HepG2 (cell line): ENCODE data around the gene CHKA. TPM values are rescaled to one million over a fixed set of nuclear protein-coding genes. Genes with fewer than 3 reads are reported as not detected.

Experiments used
- ATAC-seq: fragments of 200-7000 bp; cut with Tn5 transposase; 3 replicates; pipeline ENCODE4 v1.9.1; 2020; ENCODE audit warnings: mild to moderate bottlenecking, moderate library complexity
- BruUV-seq: library from RNA; stranded (reverse); fragments of 400-500 nt; replicated peaks from 2 replicates; lab custom pipeline; 2021; lab: Mats Ljungman, UMichigan
- CTCF ChIA-PET: fragments of 300-600 bp; formaldehyde crosslinking; extraction: SDS; loops from one replicate; lab custom pipeline; 2021; ENCODE audit warnings: low total read pairs, inconsistent platforms, low intra/inter-chr PET ratio; lab: Yijun Ruan, JAX
- POLR2A ChIA-PET: fragments of 350-600 bp; sonication (Branson Sonifier 250); formaldehyde crosslinking; loops from one replicate; lab custom pipeline; 2020; ENCODE audit warnings: antibody characterized with exemption, inconsistent platforms; lab: Yijun Ruan, JAX
- DNase-seq: peaks from one replicate; pipeline ENCODE4 v3.0.0-alpha.2; 2015; ENCODE audit warnings: low spot score
- FAIRE-seq: peaks from 3 replicates; lab custom pipeline; 2011; peaks lifted over from hg19 to GRCh38; lab: Jason Lieb, UNC
- H2AFZ ChIP-seq: one replicate; pipeline ENCODE4 v1.6.1; 2011; ENCODE audit warnings: low read length, inconsistent platforms
- H3K27ac ChIP-seq: fragments of 300-600 bp; 3 replicates; pipeline ENCODE4 v1.8.0; 2011; ENCODE audit warnings: mixed run types, mild to moderate bottlenecking, mixed read lengths, low read length, inconsistent platforms; ENCODE audit not compliant: insufficient read depth; ENCODE audit errors: extremely low read length
- H3K27me3 ChIP-seq, 2 experiments: fragments of 200-600 bp in 1 of 2; 2 replicates in 1 of 2; 3 replicates in 1 of 2; pipeline versions ENCODE4 v1.6.0 to v1.8.0; 2011; ENCODE audit warnings: low read length in 2 of 2, mild to moderate bottlenecking in 2 of 2, moderate library complexity in 2 of 2, inconsistent platforms in 1 of 2; ENCODE audit not compliant: insufficient read depth in 2 of 2, control insufficient read depth in 1 of 2
- H3K36me3 ChIP-seq, 2 experiments: fragments of 200-600 bp in 1 of 2; replicated peaks in 1 of 2; 2 replicates in 1 of 2; 3 replicates in 1 of 2; pipeline versions ENCODE4 v1.5.1 to v1.8.0; 2011; ENCODE audit warnings: low read length in 2 of 2, inconsistent platforms in 1 of 2; ENCODE audit not compliant: insufficient read depth in 2 of 2, control insufficient read depth in 1 of 2
- H3K4me1 ChIP-seq: 2 replicates; pipeline ENCODE4 v1.5.1; 2012; ENCODE audit warnings: low read length, inconsistent platforms; ENCODE audit not compliant: insufficient read depth
- H3K4me2 ChIP-seq: 2 replicates; pipeline ENCODE4 v1.6.0; 2011; ENCODE audit warnings: low read depth, low read length, inconsistent platforms
- H3K4me3 ChIP-seq, 3 experiments: fragments of 200-600 bp in 1 of 3; sonication (generic), shearing (Covaris generic) in 1 of 3; replicated peaks in 1 of 3; 2 replicates each; pipeline ENCODE4 v1.5.1; 2011 to 2016; ENCODE audit warnings: low read length in 3 of 3, inconsistent platforms in 2 of 3, low read depth in 2 of 3, mild to moderate bottlenecking in 2 of 3, control low read depth in 1 of 3, mixed read lengths in 1 of 3; ENCODE audit not compliant: insufficient read depth in 1 of 3
- H3K79me2 ChIP-seq: one replicate; pipeline ENCODE4 v1.6.1; 2011; ENCODE audit warnings: low read length, inconsistent platforms; ENCODE audit not compliant: insufficient read depth
- H3K9ac ChIP-seq: 2 replicates; pipeline ENCODE4 v1.6.0; 2011; ENCODE audit warnings: mild to moderate bottlenecking, low read depth, low read length, inconsistent platforms; ENCODE audit not compliant: insufficient read depth
- H3K9me3 ChIP-seq: 2 replicates; pipeline ENCODE4 v1.5.1; 2012; ENCODE audit warnings: mild to moderate bottlenecking, low read length
- H4K20me1 ChIP-seq: 2 replicates; pipeline ENCODE4 v1.6.0; 2011; ENCODE audit warnings: inconsistent platforms, mild to moderate bottlenecking, low read length, moderate library complexity; ENCODE audit not compliant: insufficient read depth
- BORCS8-MEF2B ChIP-seq: sonication (generic); formaldehyde crosslinking; IDR thresholded peaks from 2 replicates; pipeline ENCODE4 v1.8.0; 2022; ENCODE audit warnings: mild to moderate bottlenecking, missing genetic modification reagents
- HCFC1 ChIP-seq: fragments of 150-350 bp; IDR thresholded peaks from 2 replicates; pipeline ENCODE4 v1.6.1; 2014; ENCODE audit warnings: low read depth, low read length
- HDAC2 ChIP-seq: sonication (generic); formaldehyde crosslinking; IDR thresholded peaks from 2 replicates; pipeline ENCODE4 v1.4.0; 2020; ENCODE audit warnings: missing genetic modification reagents
- KAT8 ChIP-seq: IDR thresholded peaks from 2 replicates; pipeline ENCODE4 v1.6.1; 2016; ENCODE audit warnings: missing genetic modification reagents, missing compliant biosample characterization
- KDM2A ChIP-seq: sonication (generic); formaldehyde crosslinking; IDR thresholded peaks from 2 replicates; pipeline ENCODE4 v1.4.0; 2020; ENCODE audit warnings: low read depth, missing genetic modification reagents, borderline replicate concordance
- KLF16 ChIP-seq, 2 experiments: sonication (generic) in 1 of 2; formaldehyde crosslinking in 1 of 2; IDR thresholded peaks; 2 replicates each; pipeline versions ENCODE4 v1.6.1 to v1.8.0; 2016 to 2023; ENCODE audit warnings: missing genetic modification reagents in 2 of 2, missing compliant biosample characterization in 1 of 2
- LCORL ChIP-seq, 2 experiments: fragments of 450-650 bp in 1 of 2; sonication (generic) in 1 of 2; formaldehyde crosslinking in 1 of 2; IDR thresholded peaks; 2 replicates each; pipeline versions ENCODE4 v1.5.0 to v1.6.1; 2017 to 2020; ENCODE audit warnings: antibody characterized with exemption in 1 of 2, missing genetic modification reagents in 1 of 2
- MAF1 ChIP-seq: sonication (generic); formaldehyde crosslinking; IDR thresholded peaks from 2 replicates; pipeline ENCODE4 v1.5.0; 2020; ENCODE audit warnings: missing genetic modification reagents, borderline replicate concordance
- NFE2L1 ChIP-seq: sonication (generic); formaldehyde crosslinking; IDR thresholded peaks from 2 replicates; pipeline ENCODE4 v1.4.0; 2020; ENCODE audit warnings: missing genetic modification reagents, mild to moderate bottlenecking, borderline replicate concordance
- ZEB1 ChIP-seq: IDR thresholded peaks from 2 replicates; pipeline ENCODE4 v1.6.1; 2012; ENCODE audit warnings: mild to moderate bottlenecking, low read depth, inconsistent platforms; ENCODE audit not compliant: insufficient replicate concordance
- ZFP36 ChIP-seq: fragments of 150-350 bp; IDR thresholded peaks from 2 replicates; pipeline ENCODE4 v1.6.1; 2018; ENCODE audit warnings: borderline replicate concordance, low read length, low read depth; ENCODE audit not compliant: partially characterized antibody
- ZNF234 ChIP-seq: sonication (generic); formaldehyde crosslinking; conservative IDR thresholded peaks from 2 replicates; pipeline ENCODE4 v1.5.1; 2020; ENCODE audit warnings: mild to moderate bottlenecking, missing genetic modification reagents
- ZNF292 ChIP-seq: sonication (generic); formaldehyde crosslinking; IDR thresholded peaks from 2 replicates; pipeline ENCODE4 v1.8.1; 2022; ENCODE audit warnings: mild to moderate bottlenecking, low read depth, missing genetic modification reagents, borderline replicate concordance
- ZNF33B ChIP-seq: sonication (generic); formaldehyde crosslinking; IDR thresholded peaks from 2 replicates; pipeline ENCODE4 v1.5.1; 2020; ENCODE audit warnings: mild to moderate bottlenecking, missing genetic modification reagents
- ZNF382 ChIP-seq: sonication (generic); formaldehyde crosslinking; IDR thresholded peaks from 2 replicates; pipeline ENCODE4 v1.5.0; 2020; ENCODE audit warnings: missing genetic modification reagents, mild to moderate bottlenecking, borderline replicate concordance
- ZNF512B ChIP-seq: sonication (generic); formaldehyde crosslinking; IDR thresholded peaks from 2 replicates; pipeline ENCODE4 v1.5.1; 2020; ENCODE audit warnings: missing genetic modification reagents, mild to moderate bottlenecking, borderline replicate concordance
- ZNF713 ChIP-seq: sonication (generic); formaldehyde crosslinking; IDR thresholded peaks from 2 replicates; pipeline ENCODE4 v1.4.0; 2020; ENCODE audit warnings: mild to moderate bottlenecking, missing genetic modification reagents
- ZNF761 ChIP-seq: sonication (generic); formaldehyde crosslinking; conservative IDR thresholded peaks from 2 replicates; pipeline ENCODE4 v1.4.0; 2020; ENCODE audit warnings: mild to moderate bottlenecking, missing genetic modification reagents
- WGBS: methylation state at CpG from one replicate; pipeline ENCODE4 v1.1.6; 2017; ENCODE audit warnings: low lambda C conversion rate; 5-methylcytosine and 5-hydroxymethylcytosine counted together
- in situ Hi-C: cut with HindIII; loops from 2 replicates; pipeline ENCODE4 v1.10.0; 2017; ENCODE audit warnings: low pct_unique_long_range_greater_than_20kb; ENCODE audit not compliant: extremely low pct_ligation_motif_present
- intact Hi-C: fragments of 100-400 bp; cut with micrococcal nuclease; formaldehyde crosslinking; loops from one replicate; pipeline ENCODE4 v1.10.0; 2022; ENCODE audit not compliant: unreplicated experiment
- polyA plus RNA-seq, 8 experiments: library from polyadenylated mRNA; depleted of rRNA in 3 of 8; stranded (reverse) in 7 of 8; unstranded in 1 of 8; fragments of >200 nt; fragmentation: Illumina TruSeq in 4 of 8; extraction: Trizol in 4 of 8; gene quantifications; 2 replicates each; pipeline versions ENCODE4 v1.2.1 to v1.2.3, GENCODE V29; 2011 to 2016; ENCODE audit warnings: low read depth in 4 of 8, missing spikeins in 1 of 8, mixed read lengths in 1 of 8; ENCODE audit not compliant: insufficient read depth in 1 of 8
- total RNA-seq, 5 experiments: library from RNA; depleted of rRNA; stranded (reverse); fragments of >200 nt; fragmentation: Illumina TruSeq; extraction: Trizol; gene quantifications; 2 replicates each; pipeline ENCODE4 v1.2.3, GENCODE V29; 2016; ENCODE audit warnings: low read depth in 1 of 5
- TF ChIP-seq, protein P1 (sequence below): sonication (generic); formaldehyde crosslinking; IDR thresholded peaks from 2 replicates; pipeline ENCODE4 v1.9.0; 2022; ENCODE audit warnings: low read depth, missing genetic modification reagents

Gene CHKA
- total and polyA plus RNA-seq, 2 of the 13 experiments (the other 11 are each of a cell fraction or from before 2014, with no cell fraction given), result 71.6 to 92.7 TPM

DNA sequence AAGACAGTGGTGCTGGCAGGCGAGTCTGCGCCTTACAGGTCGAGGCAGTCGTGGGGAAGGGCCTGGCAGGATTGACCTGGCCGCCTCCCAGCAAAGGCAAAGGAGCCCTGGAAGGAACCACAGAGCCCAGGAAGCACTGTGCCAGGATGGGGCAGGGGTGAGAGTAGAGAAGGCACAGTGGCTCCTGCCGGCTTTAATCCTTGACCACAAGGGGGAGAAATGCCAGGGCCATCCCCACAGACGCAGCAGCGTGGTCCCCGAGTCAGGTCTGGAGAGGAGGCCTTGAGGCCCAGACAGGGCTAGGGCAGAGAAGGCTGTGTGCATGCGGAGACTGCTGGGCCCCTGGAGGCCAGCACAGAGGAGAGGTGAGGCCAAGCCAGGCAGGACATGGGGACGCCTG lies 100.6 kb downstream of the CHKA start:
- Histone ChIP-seq H3K4me2 (peak overlapping the region; percentile 63), H3K9ac (no peak overlapping the region), H3K79me2 (no peaks in the 10 kb centered on the region), H3K4me3 (peak overlapping the region in 1 of 3 experiments; percentile 55; a peak in 2 of 6 replicates), H3K36me3 (peaks cover 0 to 3% of the 10 kb centered on the region in 2 experiments; a peak in 1 of 5 replicates), H3K27ac (no peak overlapping the region), H3K9me3 (no peaks in the 10 kb centered on the region), H2AFZ (no peak overlapping the region), H3K27me3 (no peaks in the 10 kb centered on the region), H4K20me1 (no peaks in the 10 kb centered on the region), H3K4me1 (peaks cover 62% of the 10 kb centered on the region)
- POLR2A ChIA-PET, result interaction anchor here (0.7 to 2.2 kb wide), 2 partner anchors 10 to 31 kb away, joined by 3 to 6 read pairs; no protein-coding TSS in a partner anchor
- DNase-seq, result no peak
- intact Hi-C loops, result no loop called here
- WGBS, result 34% methylated on average over 7 of the region's 11 CpGs
- CTCF ChIA-PET, result interaction anchor here (0.8 to 2.0 kb wide), 3 partner anchors 11 to 86 kb away, joined by 4 to 7 read pairs (median 5); partner anchors contain the start of gene ALDH3B1
- peak; percentile 61 for ATAC-seq
- FAIRE-seq, result peak; percentile 56
- BruUV-seq, result no TSS peak
- in situ Hi-C loops, result no loop called here
- no peak for TF ChIP-seq ZNF382 (CRISPR knock-in tag)
- TF ChIP-seq ZNF33B (CRISPR knock-in tag), result no peak
- no peak for TF ChIP-seq HCFC1
- no peak for TF ChIP-seq NFE2L1 (CRISPR knock-in tag)
- TF ChIP-seq BORCS8-MEF2B (CRISPR knock-in tag), result 0 out of 2 replicates have a peak, but pooled peaks have one; percentile 20
- TF ChIP-seq KAT8 (CRISPR knock-in tag), result 0 out of 2 replicates have a peak, but pooled peaks have one; percentile 33
- TF ChIP-seq, protein P1, sequence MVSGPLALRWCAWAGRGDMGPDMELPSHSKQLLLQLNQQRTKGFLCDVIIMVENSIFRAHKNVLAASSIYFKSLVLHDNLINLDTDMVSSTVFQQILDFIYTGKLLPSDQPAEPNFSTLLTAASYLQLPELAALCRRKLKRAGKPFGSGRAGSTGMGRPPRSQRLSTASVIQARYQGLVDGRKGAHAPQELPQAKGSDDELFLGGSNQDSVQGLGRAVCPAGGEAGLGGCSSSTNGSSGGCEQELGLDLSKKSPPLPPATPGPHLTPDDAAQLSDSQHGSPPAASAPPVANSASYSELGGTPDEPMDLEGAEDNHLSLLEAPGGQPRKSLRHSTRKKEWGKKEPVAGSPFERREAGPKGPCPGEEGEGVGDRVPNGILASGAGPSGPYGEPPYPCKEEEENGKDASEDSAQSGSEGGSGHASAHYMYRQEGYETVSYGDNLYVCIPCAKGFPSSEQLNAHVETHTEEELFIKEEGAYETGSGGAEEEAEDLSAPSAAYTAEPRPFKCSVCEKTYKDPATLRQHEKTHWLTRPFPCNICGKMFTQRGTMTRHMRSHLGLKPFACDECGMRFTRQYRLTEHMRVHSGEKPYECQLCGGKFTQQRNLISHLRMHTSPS (CRISPR knock-in tag), result 0 out of 2 replicates have a peak, but pooled peaks have one; percentile 48
- TF ChIP-seq ZNF512B (CRISPR knock-in tag), result no peak
- no peak for TF ChIP-seq ZFP36
- no peak for TF ChIP-seq ZNF234 (CRISPR knock-in tag)
- 0 out of 4 replicates have a peak, but pooled peaks of 1 of the 2 experiments have one; percentile 40 for TF ChIP-seq KLF16 (CRISPR knock-in tag; IDR thresholded peaks at IDR 0.05)
- peak; percentile 42; the same call in 1 of the 2 replicates for TF ChIP-seq HDAC2 (CRISPR knock-in tag)
- no peak for TF ChIP-seq ZNF713 (CRISPR knock-in tag)
- TF ChIP-seq ZNF292 (CRISPR knock-in tag), result no peak
- peak; percentile 59 for TF ChIP-seq KDM2A (CRISPR knock-in tag)
- TF ChIP-seq ZEB1, result no peak
- TF ChIP-seq MAF1 (CRISPR knock-in tag), result no peak
- no peak for TF ChIP-seq LCORL (IDR thresholded peaks at IDR 0.05)
- no peak for TF ChIP-seq LCORL (CRISPR knock-in tag; IDR thresholded peaks at IDR 0.05)
- no peak for TF ChIP-seq ZNF761 (CRISPR knock-in tag)
